Loucy (cell line): Measurements from ENCODE around the gene CNMD.

Source experiments
- CTCF ChIP-seq: fragments of 200-600 bp; sonication (generic); conservative IDR thresholded peaks from 2 replicates; pipeline ENCODE4 v1.5.1; 2014; ENCODE audit warnings: mild to moderate bottlenecking, antibody characterized with exemption, low read length
- EZH2phosphoT487 ChIP-seq: fragments of 200-600 bp; IDR thresholded peaks from 2 replicates; pipeline ENCODE4 v1.6.1; 2018; ENCODE audit warnings: antibody characterized with exemption, mild to moderate bottlenecking, moderate library complexity, borderline replicate concordance

GRCh38 chr13:52788011-52788410 lies 48.4 kb upstream of the CNMD start:
- TF ChIP-seq CTCF (no peak), EZH2phosphoT487 (no peak)
